Measurements from ENCODE around the gene STARD9. TPM values are rescaled to one million over a fixed set of nuclear protein-coding genes. Genes with fewer than 3 reads are reported as not detected.

The STARD9 gene
- total and polyA plus RNA-seq, 2 of the 13 experiments (the other 11 are each of a cell fraction or from before 2014, with no cell fraction given) = 5.3 to 7.5 TPM

DNA sequence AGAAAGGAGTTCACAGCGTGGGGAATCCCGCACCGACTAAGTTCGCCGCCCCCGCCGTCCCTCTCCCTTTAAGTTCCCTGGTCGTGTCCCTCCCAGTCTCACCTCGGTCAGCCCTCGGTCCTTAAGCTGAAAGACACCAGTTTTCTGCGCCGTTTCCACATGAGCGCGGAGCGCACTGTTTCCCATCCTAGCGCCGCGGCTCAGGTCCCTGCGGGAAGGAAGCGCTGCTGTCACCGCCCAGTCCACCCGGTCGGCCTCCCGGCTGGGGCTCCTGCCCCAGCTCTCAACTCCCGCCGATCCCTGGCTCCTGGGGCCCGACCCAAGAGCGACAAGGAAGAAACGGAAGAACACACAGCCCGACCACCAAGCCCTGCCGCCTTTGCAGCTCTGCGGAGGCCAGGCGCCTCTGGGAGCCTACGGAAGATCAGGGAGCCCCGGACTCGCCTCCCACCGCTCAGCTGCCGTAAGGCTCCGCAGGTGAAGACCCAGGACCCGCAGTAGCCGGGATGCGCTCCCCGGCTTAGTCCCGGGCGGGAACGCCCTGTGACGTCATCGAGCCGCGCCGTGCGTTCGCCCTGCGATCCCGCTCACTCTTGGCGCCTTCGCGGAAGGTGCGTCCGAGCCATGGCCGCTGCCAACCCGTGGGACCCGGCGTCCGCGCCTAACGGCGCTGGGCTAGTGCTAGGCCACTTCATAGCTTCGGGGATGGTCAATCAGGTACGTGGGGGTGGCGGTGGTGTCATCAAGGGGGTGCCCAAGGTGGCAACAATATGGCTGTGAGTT is 27.0 kb upstream of the STARD9 start, which contains the start of the genes HAUS2 and LRRC57 (continued):
- TF ChIP-seq PRDM15 (CRISPR knock-in tag; IDR thresholded peaks at IDR 0.05) (peak; percentile 58), GPBP1L1 (CRISPR knock-in tag; IDR thresholded peaks at IDR 0.05) (no peak), ZNF713 (CRISPR knock-in tag; IDR thresholded peaks at IDR 0.05) (no peak), FOXO1 (CRISPR knock-in tag; IDR thresholded peaks at IDR 0.05) (peak; percentile 18; the same call in 1 of the 2 replicates), ZBTB8A (CRISPR knock-in tag; IDR thresholded peaks at IDR 0.05; ENCODE audit: borderline replicate concordance, low read depth) (no peak), SPEN (CRISPR knock-in tag; IDR thresholded peaks at IDR 0.05; ENCODE audit: low read depth) (peak; percentile 94), ARNT2 (CRISPR knock-in tag; IDR thresholded peaks at IDR 0.05; ENCODE audit: low read depth) (peak; percentile 73; the same call in 1 of the 2 replicates), ZNF678 (CRISPR knock-in tag; IDR thresholded peaks at IDR 0.05) (peak; percentile 74; the same call in 1 of the 2 replicates), ATAD3A (CRISPR knock-in tag; IDR thresholded peaks at IDR 0.05) (no peak), PAWR (CRISPR knock-in tag; IDR thresholded peaks at IDR 0.05; ENCODE audit: borderline replicate concordance) (no peak), POLR2AphosphoS2 (IDR thresholded peaks at IDR 0.05; ENCODE audit: low read depth, low read length) (no peak; the same call in 1 of the 2 replicates), ZSCAN22 (CRISPR knock-in tag; IDR thresholded peaks at IDR 0.05) (no peak), ZNF33B (CRISPR knock-in tag; IDR thresholded peaks at IDR 0.05) (peak; percentile 67; the same call in 1 of the 2 replicates)
- TF ChIP-seq, protein P1, sequence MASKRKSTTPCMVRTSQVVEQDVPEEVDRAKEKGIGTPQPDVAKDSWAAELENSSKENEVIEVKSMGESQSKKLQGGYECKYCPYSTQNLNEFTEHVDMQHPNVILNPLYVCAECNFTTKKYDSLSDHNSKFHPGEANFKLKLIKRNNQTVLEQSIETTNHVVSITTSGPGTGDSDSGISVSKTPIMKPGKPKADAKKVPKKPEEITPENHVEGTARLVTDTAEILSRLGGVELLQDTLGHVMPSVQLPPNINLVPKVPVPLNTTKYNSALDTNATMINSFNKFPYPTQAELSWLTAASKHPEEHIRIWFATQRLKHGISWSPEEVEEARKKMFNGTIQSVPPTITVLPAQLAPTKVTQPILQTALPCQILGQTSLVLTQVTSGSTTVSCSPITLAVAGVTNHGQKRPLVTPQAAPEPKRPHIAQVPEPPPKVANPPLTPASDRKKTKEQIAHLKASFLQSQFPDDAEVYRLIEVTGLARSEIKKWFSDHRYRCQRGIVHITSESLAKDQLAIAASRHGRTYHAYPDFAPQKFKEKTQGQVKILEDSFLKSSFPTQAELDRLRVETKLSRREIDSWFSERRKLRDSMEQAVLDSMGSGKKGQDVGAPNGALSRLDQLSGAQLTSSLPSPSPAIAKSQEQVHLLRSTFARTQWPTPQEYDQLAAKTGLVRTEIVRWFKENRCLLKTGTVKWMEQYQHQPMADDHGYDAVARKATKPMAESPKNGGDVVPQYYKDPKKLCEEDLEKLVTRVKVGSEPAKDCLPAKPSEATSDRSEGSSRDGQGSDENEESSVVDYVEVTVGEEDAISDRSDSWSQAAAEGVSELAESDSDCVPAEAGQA (IDR thresholded peaks at IDR 0.05; ENCODE audit: low read depth) = peak; percentile 93
- TF ChIP-seq, protein P1 (CRISPR knock-in tag; IDR thresholded peaks at IDR 0.05; ENCODE audit: borderline replicate concordance) = no peak
- TF ChIP-seq, protein P2, sequence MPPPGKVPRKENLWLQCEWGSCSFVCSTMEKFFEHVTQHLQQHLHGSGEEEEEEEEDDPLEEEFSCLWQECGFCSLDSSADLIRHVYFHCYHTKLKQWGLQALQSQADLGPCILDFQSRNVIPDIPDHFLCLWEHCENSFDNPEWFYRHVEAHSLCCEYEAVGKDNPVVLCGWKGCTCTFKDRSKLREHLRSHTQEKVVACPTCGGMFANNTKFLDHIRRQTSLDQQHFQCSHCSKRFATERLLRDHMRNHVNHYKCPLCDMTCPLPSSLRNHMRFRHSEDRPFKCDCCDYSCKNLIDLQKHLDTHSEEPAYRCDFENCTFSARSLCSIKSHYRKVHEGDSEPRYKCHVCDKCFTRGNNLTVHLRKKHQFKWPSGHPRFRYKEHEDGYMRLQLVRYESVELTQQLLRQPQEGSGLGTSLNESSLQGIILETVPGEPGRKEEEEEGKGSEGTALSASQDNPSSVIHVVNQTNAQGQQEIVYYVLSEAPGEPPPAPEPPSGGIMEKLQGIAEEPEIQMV (CRISPR knock-in tag; IDR thresholded peaks at IDR 0.05; ENCODE audit: low read depth) = peak; percentile 64; the same call in 1 of the 2 replicates
